OCI-LY1 (cell line): ENCODE data around the gene C1S.

Source experiments
- H2AFZ ChIP-seq: fragments of 200-600 bp; sonication (generic), shearing (Covaris generic); 2 replicates; pipeline ENCODE4 v1.6.0; 2014; ENCODE audit warnings: antibody characterized with exemption, mild to moderate bottlenecking, low read length
- H3F3A ChIP-seq: fragments of 200-600 bp; sonication (generic), shearing (Covaris generic); 2 replicates; pipeline ENCODE4 v1.6.0; 2014; ENCODE audit warnings: mild to moderate bottlenecking, antibody characterized with exemption, low read length, moderate library complexity; ENCODE audit not compliant: insufficient read depth
- H3K27ac ChIP-seq: fragments of 200-600 bp; sonication (generic); 2 replicates; pipeline ENCODE4 v1.5.1; 2014; ENCODE audit warnings: low read length, mixed run types, mild to moderate bottlenecking, low read depth; ENCODE audit not compliant: poor library complexity, severe bottlenecking
- H3K27me3 ChIP-seq: fragments of 200-600 bp; sonication (generic); 2 replicates; pipeline ENCODE4 v1.6.0; 2014; ENCODE audit warnings: antibody characterized with exemption, mild to moderate bottlenecking, low read length, moderate library complexity; ENCODE audit not compliant: insufficient read depth
- H3K36me3 ChIP-seq: fragments of 200-600 bp; sonication (generic); 2 replicates; pipeline ENCODE4 v1.6.1; 2014; ENCODE audit warnings: mild to moderate bottlenecking, antibody characterized with exemption, low read length, moderate library complexity, mixed read lengths; ENCODE audit not compliant: insufficient read depth
- H3K4me1 ChIP-seq: fragments of 200-600 bp; sonication (generic); 2 replicates; pipeline ENCODE4 v1.5.1; 2014; ENCODE audit warnings: mild to moderate bottlenecking, low read length, moderate library complexity; ENCODE audit not compliant: insufficient read depth, severe bottlenecking
- H3K4me2 ChIP-seq: fragments of 200-600 bp; sonication (generic), shearing (Covaris generic); 2 replicates; pipeline ENCODE4 v1.6.1; 2014; ENCODE audit warnings: low read length
- H3K4me3 ChIP-seq: fragments of 200-600 bp; sonication (generic); 2 replicates; pipeline ENCODE4 v1.5.1; 2014; ENCODE audit warnings: low read length, low read depth, mild to moderate bottlenecking, mixed read lengths; ENCODE audit not compliant: poor library complexity, severe bottlenecking
- H3K79me2 ChIP-seq: fragments of 200-600 bp; shearing (Covaris generic); 2 replicates; pipeline ENCODE4 v1.6.1; 2016; ENCODE audit warnings: mixed run types, low read length, mixed read lengths; ENCODE audit not compliant: insufficient read depth
- H3K9ac ChIP-seq: fragments of 200-600 bp; sonication (generic), shearing (Covaris generic); 2 replicates; pipeline ENCODE4 v1.6.1; 2014; ENCODE audit warnings: mild to moderate bottlenecking, low read length, mixed read lengths
- H3K9me2 ChIP-seq: fragments of 200-600 bp; sonication (generic), shearing (Covaris generic); 2 replicates; pipeline ENCODE4 v1.6.1; 2014; ENCODE audit warnings: low read depth, mild to moderate bottlenecking, low read length, mixed read lengths
- H3K9me3 ChIP-seq: fragments of 200-600 bp; shearing (Covaris generic); 2 replicates; pipeline ENCODE4 v1.6.1; 2014; ENCODE audit warnings: low read length, mixed read lengths
- H4K20me1 ChIP-seq: fragments of 200-600 bp; sonication (generic), shearing (Covaris generic); 2 replicates; pipeline ENCODE4 v1.6.0; 2016; ENCODE audit warnings: mild to moderate bottlenecking, low read length; ENCODE audit not compliant: insufficient read depth
- CTCF ChIP-seq: fragments of 200-600 bp; sonication (generic), shearing (Covaris generic); IDR thresholded peaks from 2 replicates; pipeline ENCODE4 v1.5.1; 2017; ENCODE audit warnings: mild to moderate bottlenecking, antibody characterized with exemption, low read length, moderate library complexity, mixed read lengths
- EZH2 ChIP-seq: fragments of 200-600 bp; sonication (generic), shearing (Covaris generic); IDR thresholded peaks from 2 replicates; pipeline ENCODE4 v1.8.0; 2017; ENCODE audit warnings: borderline replicate concordance, mixed run types, mild to moderate bottlenecking, antibody characterized with exemption, low read length, moderate library complexity, mixed read lengths

The C1S gene

GRCh38 chr12:7023114-7023513 is 37.4 kb upstream of the C1S start:
- Histone ChIP-seq H3K4me2 (no peak overlapping the region), H2AFZ (no peak overlapping the region), H3K79me2 (no peaks in the 10 kb centered on the region), H3K9me2 (no peaks in the 10 kb centered on the region), H3K27me3 (no peaks in the 10 kb centered on the region), H3K36me3 (no peaks in the 10 kb centered on the region), H3K9ac (no peak overlapping the region), H4K20me1 (no peaks in the 10 kb centered on the region), H3K4me1 (peaks cover 5% of the 10 kb centered on the region), H3K9me3 (no peaks in the 10 kb centered on the region), H3K27ac (no peak overlapping the region), H3F3A (no peaks in the 10 kb centered on the region), H3K4me3 (no peak overlapping the region)
- TF ChIP-seq EZH2 (no peak), CTCF (no peak)

- no peak overlapping the region for H3K4me3 ChIP-seq
- no peaks in the 10 kb centered on the region for H3K79me2 ChIP-seq
- H2AFZ ChIP-seq, result no peak overlapping the region
- no peak overlapping the region for H3K27ac ChIP-seq
- no peaks in the 10 kb centered on the region for H3F3A ChIP-seq
- TF ChIP-seq EZH2 (no peak), CTCF (no peak)
- H3K9me3 ChIP-seq, result no peaks in the 10 kb centered on the region
- H3K4me2 ChIP-seq, result no peak overlapping the region
- H3K36me3 ChIP-seq, result no peaks in the 10 kb centered on the region
- H3K9ac ChIP-seq, result no peak overlapping the region
- no peaks in the 10 kb centered on the region for H3K9me2 ChIP-seq
- H3K27me3 ChIP-seq, result no peaks in the 10 kb centered on the region
- no peaks in the 10 kb centered on the region for H4K20me1 ChIP-seq
- no peaks in the 10 kb centered on the region for H3K4me1 ChIP-seq
These were observed 33.7 kb upstream of the C1S start for GRCh38 chr12:7026854-7027253.

- Histone ChIP-seq H3K4me2 (no peak overlapping the region), H3K79me2 (no peaks in the 10 kb centered on the region), H3F3A (no peaks in the 10 kb centered on the region), H3K27me3 (no peaks in the 10 kb centered on the region), H3K4me3 (no peak overlapping the region), H3K9me2 (no peaks in the 10 kb centered on the region), H4K20me1 (no peaks in the 10 kb centered on the region), H3K4me1 (no peaks in the 10 kb centered on the region), H3K9me3 (no peaks in the 10 kb centered on the region), H3K36me3 (no peaks in the 10 kb centered on the region), H3K27ac (no peak overlapping the region), H3K9ac (no peak overlapping the region), H2AFZ (no peak overlapping the region)
- no peak for TF ChIP-seq CTCF
- no peak for TF ChIP-seq EZH2
These were observed 29.2 kb upstream of the C1S start for GRCh38 chr12:7031306-7031705.
